Pancreas (tissue), 10 donors: ENCODE results near the gene TBX19. TPM values are rescaled to one million over a fixed set of nuclear protein-coding genes. Genes with fewer than 3 reads are reported as not detected.

Experiments
- ATAC-seq, 4 donors: fragments of 200-7000 bp; cut with Tn5 transposase; one replicate each; pipeline versions ENCODE4 v1.8.0 to v1.9.1; 2020; ENCODE audit warnings: mild to moderate bottlenecking in 4 of 4, moderate library complexity in 4 of 4
- DNase-seq, 6 donors: peaks; one replicate each; pipeline ENCODE4 v3.0.0-alpha.2; 2020
- FAIRE-seq: peaks from 2 replicates; lab custom pipeline; 2012; peaks lifted over from hg19 to GRCh38; lab: Jason Lieb, UNC
- H3K27ac ChIP-seq, 4 donors: fragments of 200-600 bp; sonication (generic); 1 replicate in 3 of 4; 2 replicates in 1 of 4; pipeline versions ENCODE4 v1.5.0 to v1.8.0; 2020
- H3K27me3 ChIP-seq, 4 donors: fragments of 200-600 bp; one replicate each; pipeline ENCODE4 v1.8.0; 2021
- H3K36me3 ChIP-seq, 3 donors: fragments of 200-600 bp; sonication (generic) in 1 of 3; one replicate each; pipeline versions ENCODE4 v1.5.0 to v1.8.0; 2020 to 2021
- H3K4me1 ChIP-seq, 3 donors: fragments of 200-600 bp; one replicate each; pipeline ENCODE4 v1.8.0; 2021
- H3K4me3 ChIP-seq, 4 donors: fragments of 200-600 bp; sonication (generic) in 2 of 4; one replicate each; pipeline versions ENCODE4 v1.5.0 to v1.8.0; 2020 to 2021
- H3K9me3 ChIP-seq, 4 donors: fragments of 200-600 bp; one replicate each; pipeline ENCODE4 v1.8.0; 2021
- CTCF ChIP-seq, 4 donors: fragments of 200-600 bp; sonication (generic) in 3 of 4; IDR thresholded peaks; one replicate each; pipeline versions ENCODE4 v1.5.0 to v1.8.0; 2021; ENCODE audit warnings: antibody characterized with exemption in 4 of 4
- WGBS, 2 donors: extraction: QIAGEN DNeasy Blood & Tissue Kit; methylation state at CpG; one replicate each; pipeline ENCODE4 v1.1.7; 2013; 5-methylcytosine and 5-hydroxymethylcytosine counted together
- intact Hi-C, 3 donors: fragments of 100-400 bp; cut with DNase I; formaldehyde crosslinking; loops; one replicate each; pipeline versions ENCODE4 v1.11.1 to v1.14.2; 2022
- polyA plus RNA-seq, 2 donors: library from polyadenylated mRNA; stranded (reverse); fragments of 200-250 nt; gene quantifications; one replicate each; pipeline ENCODE4 v1.2.3, GENCODE V29; 2013
- total RNA-seq, 6 donors: library from RNA; stranded (reverse); fragmentation: NEBNext Ultra II Directional in 4 of 6; extraction: Animal tissue kit (Norgen Biotek cat#: 25700) in 4 of 6; gene quantifications; one replicate each; pipeline versions ENCODE4 v1.2.1 to v1.2.4, GENCODE V29; 2021 to 2023
- donor health status: healthy with polysubstance abuse.
- donor health status: DM: no; HTN: no; CAD: no; lungs with moderate emphysema.
- donor health status: DM: no; HTN: no; CAD: no.
- donor health status: control.
- donor health status: control.
- donor health status: Bipolar disorder and iron deficiency.
- donor health status: DM: yes; HTN: yes; CAD: no.
- donor health status: DM: no; HTN: no; CAD: no.
- donor health status: DM: no; HTN: no; CAD: no.
- donor health status: DM: yes; HTN: yes; CAD: no.

TBX19 gene
- total and polyA plus RNA-seq, 8 donors = 0.35 to 2.0 (median 0.61) TPM

GRCh38 chr1:168246506-168246905, 34.2 kb upstream of the TBX19 start:
- H3K36me3 ChIP-seq = peaks cover 0 to 3% (median 3%) of the 10 kb centered on the region in 3 donors
- no peak overlapping the region for H3K4me3 ChIP-seq
- H3K4me1 ChIP-seq = peaks cover 0 to 9% (median 3%) of the 10 kb centered on the region in 3 donors
- FAIRE-seq (no peak), DNase-seq (no peak), ATAC-seq (peak in 1 of 4 donors; percentile 26)
- TF ChIP-seq CTCF (IDR thresholded peaks at IDR 0.05) = no peak
- no peaks in the 10 kb centered on the region for H3K27me3 ChIP-seq
- H3K27ac ChIP-seq = no peak overlapping the region
- no peaks in the 10 kb centered on the region for H3K9me3 ChIP-seq
- intact Hi-C loops = no loop called here
- 87 to 88% methylated on average over 5 of the region's 5 CpGs for WGBS, 2 donors

- Histone ChIP-seq H3K4me3 (no peak overlapping the region), H3K27me3 (no peaks in the 10 kb centered on the region), H3K36me3 (no peaks in the 10 kb centered on the region), H3K9me3 (no peaks in the 10 kb centered on the region), H3K27ac (no peak overlapping the region), H3K4me1 (no peaks in the 10 kb centered on the region)
- WGBS, 2 donors = 79 to 82% methylated on average over 3 of the region's 3 CpGs
- intact Hi-C loops = no loop called here
- FAIRE-seq (no peak), ATAC-seq (no peak), DNase-seq (no peak)
- no peak for TF ChIP-seq CTCF (IDR thresholded peaks at IDR 0.05)
These were observed 28.4 kb upstream of the TBX19 start for GRCh38 chr1:168252204-168252733.

GRCh38 chr1:168256164-168256563, 24.5 kb upstream of the TBX19 start:
- Histone ChIP-seq H3K36me3 (no peaks in the 10 kb centered on the region), H3K27ac (no peak overlapping the region), H3K4me3 (no peak overlapping the region), H3K9me3 (no peaks in the 10 kb centered on the region), H3K4me1 (no peaks in the 10 kb centered on the region), H3K27me3 (no peaks in the 10 kb centered on the region)
- no peak for DNase-seq
- FAIRE-seq = no peak
- TF ChIP-seq CTCF (IDR thresholded peaks at IDR 0.05) = no peak
- WGBS, 2 donors = 95 to 98% methylated on average over 2 of the region's 2 CpGs
- no peak for ATAC-seq
- intact Hi-C loops = no loop called here

- no peak for TF ChIP-seq CTCF (IDR thresholded peaks at IDR 0.05)
- WGBS, 2 donors = 71 to 75% methylated on average over 2 of the region's 2 CpGs
- no peaks in the 10 kb centered on the region for H3K36me3 ChIP-seq
- FAIRE-seq (no peak), DNase-seq (no peak), ATAC-seq (no peak)
- no peaks in the 10 kb centered on the region for H3K4me1 ChIP-seq
- intact Hi-C loops = no loop called here
- H3K27me3 ChIP-seq = no peaks in the 10 kb centered on the region
- no peak overlapping the region for H3K27ac ChIP-seq
- no peaks in the 10 kb centered on the region for H3K9me3 ChIP-seq
- no peak overlapping the region for H3K4me3 ChIP-seq
These were observed 23.3 kb upstream of the TBX19 start for GRCh38 chr1:168257397-168257796.

GRCh38 chr1:168259567-168259966, 21.1 kb upstream of the TBX19 start:
- Histone ChIP-seq H3K27me3 (no peaks in the 10 kb centered on the region), H3K4me1 (no peaks in the 10 kb centered on the region), H3K27ac (no peak overlapping the region), H3K36me3 (no peaks in the 10 kb centered on the region), H3K9me3 (no peaks in the 10 kb centered on the region), H3K4me3 (no peak overlapping the region)
- TF ChIP-seq CTCF (IDR thresholded peaks at IDR 0.05) = no peak
- ATAC-seq (no peak), FAIRE-seq (no peak), DNase-seq (no peak)
- WGBS, 2 donors = 94 to 98% methylated on average over 1 of the region's 1 CpG
- intact Hi-C loops = no loop called here
